ENCODE measurements around the gene TBC1D21.

TBC1D21 gene

GRCh38 chr15:73881579-73882320 lies 8.4 kb downstream of the TBC1D21 start:
- H3K9me3 Mint-ChIP-seq, result peaks cover 3% of the 10 kb centered on the region
- H3K27me3 Mint-ChIP-seq (ENCODE audit: low read depth), result peaks cover 28% of the 10 kb centered on the region
- no peak overlapping the region for H3K27ac Mint-ChIP-seq
- H3K4me1 Mint-ChIP-seq, result no peaks in the 10 kb centered on the region
- H3K36me3 Mint-ChIP-seq (ENCODE audit: low read depth), result no peaks in the 10 kb centered on the region
- H3K4me3 Mint-ChIP-seq, result no peak overlapping the region
- no peak for TF ChIP-seq CTCF (IDR thresholded peaks at IDR 0.05; ENCODE audit: unreplicated experiment in 3 of 3)

GRCh38 chr15:73882761-73883419 lies 9.5 kb downstream of the TBC1D21 start:
- no peaks in the 10 kb centered on the region for H3K36me3 Mint-ChIP-seq (ENCODE audit: low read depth)
- no peak for TF ChIP-seq CTCF (IDR thresholded peaks at IDR 0.05; ENCODE audit: unreplicated experiment in 3 of 3)
- H3K27me3 Mint-ChIP-seq (ENCODE audit: low read depth), result peaks cover 36% of the 10 kb centered on the region
- H3K27ac Mint-ChIP-seq, result no peak overlapping the region
- no peak overlapping the region for H3K4me3 Mint-ChIP-seq
- peaks cover 1% of the 10 kb centered on the region for H3K9me3 Mint-ChIP-seq
- H3K4me1 Mint-ChIP-seq, result no peaks in the 10 kb centered on the region

GRCh38 chr15:73884159-73884558 lies 10.8 kb downstream of the TBC1D21 start:
- no peaks in the 10 kb centered on the region for H3K9me3 Mint-ChIP-seq
- no peak overlapping the region for H3K27ac Mint-ChIP-seq
- H3K4me3 Mint-ChIP-seq, result no peak overlapping the region
- H3K4me1 Mint-ChIP-seq, result no peaks in the 10 kb centered on the region
- H3K36me3 Mint-ChIP-seq (ENCODE audit: low read depth), result no peaks in the 10 kb centered on the region
- no peak for TF ChIP-seq CTCF (IDR thresholded peaks at IDR 0.05; ENCODE audit: unreplicated experiment in 3 of 3)
- H3K27me3 Mint-ChIP-seq (ENCODE audit: low read depth), result peaks cover 35% of the 10 kb centered on the region

- no peak overlapping the region for H3K27ac Mint-ChIP-seq
- H3K4me1 Mint-ChIP-seq, result no peaks in the 10 kb centered on the region
- TF ChIP-seq CTCF (IDR thresholded peaks at IDR 0.05; ENCODE audit: unreplicated experiment in 3 of 3), result no peak
- H3K9me3 Mint-ChIP-seq, result no peaks in the 10 kb centered on the region
- peaks cover 50% of the 10 kb centered on the region for H3K27me3 Mint-ChIP-seq (ENCODE audit: low read depth)
- H3K4me3 Mint-ChIP-seq, result no peak overlapping the region
- H3K36me3 Mint-ChIP-seq (ENCODE audit: low read depth), result no peaks in the 10 kb centered on the region
Observed at GRCh38 chr15:73885954-73886700, 12.8 kb downstream of the TBC1D21 start.

GRCh38 chr15:73886717-73887345 lies 13.5 kb downstream of the TBC1D21 start:
- no peaks in the 10 kb centered on the region for H3K9me3 Mint-ChIP-seq
- no peak overlapping the region for H3K27ac Mint-ChIP-seq
- H3K4me1 Mint-ChIP-seq, result no peaks in the 10 kb centered on the region
- peaks cover 46% of the 10 kb centered on the region for H3K27me3 Mint-ChIP-seq (ENCODE audit: low read depth)
- no peak for TF ChIP-seq CTCF (IDR thresholded peaks at IDR 0.05; ENCODE audit: unreplicated experiment in 3 of 3)
- no peak overlapping the region for H3K4me3 Mint-ChIP-seq
- no peaks in the 10 kb centered on the region for H3K36me3 Mint-ChIP-seq (ENCODE audit: low read depth)
